Common myeloid progenitor, CD34-positive (primary cell): ENCODE measurements around the gene CNTFR.
A peak's percentile ranks its signal among the peaks of the same experiment; 100 is the strongest.

Source experiments
- CTCF ChIA-PET: fragments of 350-600 bp; sonication (Branson Sonifier 250); formaldehyde crosslinking; loops from one replicate; lab custom pipeline; 2021; ENCODE audit warnings: antibody characterized with exemption; lab: Charles Lee
- POLR2A ChIA-PET: fragments of 350-600 bp; sonication (Branson Sonifier 250); formaldehyde crosslinking; loops from one replicate; lab custom pipeline; 2021; ENCODE audit warnings: antibody characterized with exemption; lab: Charles Lee
- DNase-seq, 3 donors: peaks; one replicate each; pipeline versions ENCODE4 v3.0.0 to v3.0.0-alpha.2; 2013
- H3K27ac ChIP-seq, 2 experiments: 1 replicate in 1 of 2; 2 replicates in 1 of 2; pipeline ENCODE4 v1.7.0; 2013; ENCODE audit warnings: inconsistent platforms in 2 of 2, low read length in 2 of 2, mild to moderate bottlenecking in 2 of 2, low read depth in 1 of 2, moderate library complexity in 1 of 2; ENCODE audit not compliant: severe bottlenecking in 2 of 2, insufficient read depth in 1 of 2, poor library complexity in 1 of 2
- H3K27me3 ChIP-seq, 5 experiments: replicated peaks in 2 of 5; 1 replicate in 3 of 5; 2 replicates in 2 of 5; pipeline versions ENCODE4 v1.6.1 to v1.7.0; 2013; ENCODE audit warnings: low read length in 4 of 5, mild to moderate bottlenecking in 2 of 5, moderate library complexity in 2 of 5, inconsistent platforms in 1 of 5; ENCODE audit not compliant: insufficient read depth in 5 of 5, control insufficient read depth in 4 of 5
- H3K36me3 ChIP-seq, 4 experiments: 1 replicate in 2 of 4; 2 replicates in 2 of 4; pipeline versions ENCODE4 v1.6.1 to v1.7.0; 2013; ENCODE audit warnings: low read length in 3 of 4, control low read depth in 1 of 4, mild to moderate bottlenecking in 1 of 4; ENCODE audit not compliant: control insufficient read depth in 4 of 4, insufficient read depth in 4 of 4
- H3K4me1 ChIP-seq, 4 experiments: 1 replicate in 3 of 4; 2 replicates in 1 of 4; pipeline versions ENCODE4 v1.6.1 to v1.7.1; 2013; ENCODE audit warnings: low read length in 3 of 4, mild to moderate bottlenecking in 3 of 4, control low read depth in 1 of 4, inconsistent platforms in 1 of 4, moderate library complexity in 1 of 4; ENCODE audit not compliant: control insufficient read depth in 4 of 4, insufficient read depth in 4 of 4; ENCODE audit errors: control extremely low read depth in 1 of 4
- H3K4me3 ChIP-seq, 7 experiments: 1 replicate in 4 of 7; 2 replicates in 3 of 7; pipeline versions ENCODE4 v1.5.1 to v1.7.0; 2013; ENCODE audit warnings: mild to moderate bottlenecking in 7 of 7, low read length in 6 of 7, moderate library complexity in 6 of 7, inconsistent platforms in 2 of 7, low read depth in 2 of 7, control low read depth in 1 of 7; ENCODE audit not compliant: insufficient read depth in 4 of 7, control insufficient read depth in 1 of 7; ENCODE audit errors: extremely low read depth in 1 of 7
- H3K9me3 ChIP-seq, 5 experiments: 1 replicate in 4 of 5; 2 replicates in 1 of 5; pipeline versions ENCODE4 v1.6.1 to v1.7.1; 2013; ENCODE audit warnings: low read length in 4 of 5, mild to moderate bottlenecking in 2 of 5, inconsistent platforms in 1 of 5, low read depth in 1 of 5, moderate library complexity in 1 of 5; ENCODE audit not compliant: control insufficient read depth in 4 of 5, insufficient read depth in 2 of 5; ENCODE audit errors: control extremely low read depth in 1 of 5
- WGBS: methylation state at CpG from one replicate; pipeline ENCODE4 v1.1.5; 2013; ENCODE audit not compliant: insufficient coverage; 5-methylcytosine and 5-hydroxymethylcytosine counted together

Gene CNTFR

DNA sequence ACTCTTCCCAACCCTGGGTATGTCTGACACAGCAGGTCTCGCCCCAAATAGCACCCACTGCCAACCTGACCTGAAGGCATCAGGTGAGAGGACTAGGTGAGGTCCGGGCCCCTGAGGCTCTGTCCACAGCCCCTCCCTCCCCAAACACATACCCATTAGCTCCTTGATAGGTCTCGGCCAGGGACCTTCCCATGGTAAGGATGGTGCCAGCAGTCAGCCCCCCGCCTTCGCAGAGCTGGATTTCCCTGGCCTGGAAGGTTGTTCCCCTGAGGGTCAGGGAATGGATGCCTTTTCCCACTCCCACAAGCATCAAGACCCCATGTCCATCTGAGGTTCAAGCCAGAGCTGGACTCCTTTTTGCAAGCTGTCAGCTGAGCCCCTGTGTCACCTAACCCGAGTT, 69.4 kb downstream of the CNTFR start:
- CTCF ChIA-PET = interaction anchor here (0.8 to 3.1 kb wide), 5 partner anchors 18 to 90 kb away, joined by 3 to 15 read pairs (median 5); no protein-coding TSS in a partner anchor
- Histone ChIP-seq H3K27ac (no peak overlapping the region), H3K36me3 (no peaks in the 10 kb centered on the region), H3K9me3 (no peaks in the 10 kb centered on the region), H3K4me1 (peaks cover 0 to 27% (median 15%) of the 10 kb centered on the region in 4 experiments), H3K4me3 (no peak overlapping the region), H3K27me3 (peaks cover 0 to 18% (median 11%) of the 10 kb centered on the region in 5 experiments)
- POLR2A ChIA-PET = no interaction called here
- 100% methylated on average over 5 of the region's 6 CpGs for WGBS
- DNase-seq = no peak

DNA sequence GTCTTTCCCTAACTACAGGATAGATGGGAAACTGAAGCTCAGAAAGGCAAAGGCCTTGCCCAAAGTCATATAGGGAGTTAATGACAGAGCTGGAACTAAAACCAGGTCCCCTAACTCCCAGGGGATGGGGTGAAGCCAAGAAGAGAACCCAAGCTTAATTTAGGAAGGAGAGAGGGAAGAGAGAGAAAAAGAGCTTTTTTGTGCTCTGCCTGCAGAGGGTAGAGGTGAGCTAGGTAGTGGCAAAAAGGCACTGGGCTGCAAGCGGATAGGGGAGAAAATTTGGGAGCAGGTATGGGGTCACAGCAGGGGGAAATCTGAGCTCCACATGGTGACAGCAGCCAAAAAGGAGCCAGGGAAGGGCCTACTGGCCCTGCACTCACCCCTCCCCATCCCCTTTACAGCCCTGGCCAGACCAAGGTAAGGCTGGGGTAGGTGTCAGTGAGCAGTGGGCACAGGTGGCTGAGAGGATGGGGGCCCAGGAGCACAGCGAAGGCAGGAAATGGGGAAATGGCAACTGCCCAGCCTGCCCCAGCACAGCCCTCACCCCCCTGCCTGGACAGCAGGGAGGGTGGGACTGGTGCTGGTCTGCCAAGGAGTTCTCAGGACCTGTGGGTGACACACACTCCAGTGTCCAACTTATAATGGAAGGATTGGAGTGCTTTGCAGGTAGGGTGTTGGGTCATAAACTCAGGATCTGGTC, 70.1 kb downstream of the CNTFR start:
- Histone ChIP-seq H3K4me1 (peaks cover 0 to 27% (median 15%) of the 10 kb centered on the region in 4 experiments), H3K9me3 (no peaks in the 10 kb centered on the region), H3K4me3 (no peak overlapping the region), H3K27me3 (peaks cover 0 to 13% (median 5%) of the 10 kb centered on the region in 5 experiments), H3K27ac (no peak overlapping the region), H3K36me3 (no peaks in the 10 kb centered on the region)
- no peak for DNase-seq
- ChIA-PET CTCF (interaction anchor here (0.7 to 3.1 kb wide), 9 partner anchors 17 to 89 kb away, joined by 3 to 15 read pairs (median 3); no protein-coding TSS in a partner anchor), POLR2A (interaction anchor here (0.6 kb wide), 1 partner anchor 478 kb away, joined by 3 read pairs; no protein-coding TSS in a partner anchor)
- no CpG with 5 or more reads among the region's 2 CpGs for WGBS

GRCh38 chr9:34518896-34519295, 70.6 kb downstream of the CNTFR start:
- no peak for DNase-seq
- Histone ChIP-seq H3K4me1 (peaks cover 0 to 27% (median 15%) of the 10 kb centered on the region in 4 experiments), H3K9me3 (no peaks in the 10 kb centered on the region), H3K36me3 (no peaks in the 10 kb centered on the region), H3K4me3 (no peak overlapping the region), H3K27me3 (peaks cover 0 to 12% (median 5%) of the 10 kb centered on the region in 5 experiments), H3K27ac (no peak overlapping the region)
- POLR2A ChIA-PET = no interaction called here
- CTCF ChIA-PET = interaction anchor here (0.7 to 3.1 kb wide), 9 partner anchors 17 to 88 kb away, joined by 3 to 15 read pairs (median 3); no protein-coding TSS in a partner anchor
- WGBS = 95% methylated on average over 2 of the region's 2 CpGs

DNA sequence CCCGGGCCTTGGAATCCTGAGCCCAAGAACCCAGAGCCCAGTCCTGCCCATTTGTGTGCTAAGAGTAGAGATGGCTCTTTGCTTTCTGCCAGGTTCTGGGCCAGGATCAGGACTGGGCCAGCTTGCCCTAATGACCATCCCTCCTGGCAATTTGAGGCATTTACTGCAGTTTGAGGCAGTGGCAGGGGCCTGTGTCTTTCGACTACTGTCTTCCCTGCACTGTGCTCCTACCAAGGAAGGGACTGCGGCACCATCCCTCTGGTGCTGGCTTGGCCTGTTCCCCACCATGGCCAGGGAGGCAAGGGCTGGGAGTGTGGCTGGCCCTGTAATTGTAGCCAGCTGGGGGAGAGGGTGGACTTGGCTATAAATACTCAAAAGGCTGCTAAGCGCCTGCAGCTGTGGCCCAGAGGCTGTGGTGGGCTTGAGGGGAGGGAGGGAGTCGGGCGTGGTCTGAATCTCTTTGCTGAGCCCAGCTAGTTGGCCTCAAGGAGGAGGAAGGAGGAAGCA, 71.4 kb downstream of the CNTFR start:
- 98% methylated on average over 4 of the region's 6 CpGs for WGBS
- ChIA-PET CTCF (interaction anchor here (0.9 to 3.1 kb wide), 6 partner anchors 17 to 114 kb away, joined by 3 to 15 read pairs (median 4); no protein-coding TSS in a partner anchor), POLR2A (no interaction called here)
- Histone ChIP-seq H3K36me3 (no peaks in the 10 kb centered on the region), H3K27me3 (peaks cover 0 to 8% (median 5%) of the 10 kb centered on the region in 5 experiments), H3K4me1 (peaks cover 0 to 22% (median 9%) of the 10 kb centered on the region in 4 experiments), H3K4me3 (no peak overlapping the region), H3K9me3 (no peaks in the 10 kb centered on the region), H3K27ac (no peak overlapping the region)
- peak in 2 of 3 donors; percentile 22 to 46 for DNase-seq

DNA sequence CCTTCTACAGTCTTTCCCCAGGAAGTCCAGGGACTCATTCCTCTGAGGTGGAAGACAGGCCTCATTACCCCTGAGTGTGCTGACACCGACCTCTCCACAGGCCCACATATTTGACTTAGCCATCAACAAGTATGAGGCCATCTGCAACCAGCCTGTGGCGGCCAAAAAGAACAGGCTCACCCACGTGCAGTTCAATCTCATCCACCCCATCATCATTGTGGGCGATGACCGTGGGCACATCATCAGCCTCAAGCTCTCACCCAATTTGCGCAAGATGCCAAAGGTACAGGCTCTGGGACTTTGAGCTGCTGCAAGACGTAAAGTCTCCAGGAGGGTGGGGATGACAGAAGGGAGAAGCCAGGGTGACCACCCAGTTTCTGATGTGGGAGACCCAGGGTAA, 72.3 kb downstream of the CNTFR start:
- H3K27me3 ChIP-seq = peaks cover 0 to 5% (median 3%) of the 10 kb centered on the region in 5 experiments
- no peak overlapping the region for H3K27ac ChIP-seq
- H3K9me3 ChIP-seq = no peaks in the 10 kb centered on the region
- WGBS = 98% methylated on average over 6 of the region's 7 CpGs
- no peak for DNase-seq
- POLR2A ChIA-PET = no interaction called here
- no peaks in the 10 kb centered on the region for H3K36me3 ChIP-seq
- H3K4me1 ChIP-seq = peaks cover 0 to 14% (median 4%) of the 10 kb centered on the region in 4 experiments
- CTCF ChIA-PET = interaction anchor here (1.0 to 2.8 kb wide), 4 partner anchors 16 to 113 kb away, joined by 3 to 9 read pairs (median 6); no protein-coding TSS in a partner anchor
- H3K4me3 ChIP-seq = no peak overlapping the region

DNA sequence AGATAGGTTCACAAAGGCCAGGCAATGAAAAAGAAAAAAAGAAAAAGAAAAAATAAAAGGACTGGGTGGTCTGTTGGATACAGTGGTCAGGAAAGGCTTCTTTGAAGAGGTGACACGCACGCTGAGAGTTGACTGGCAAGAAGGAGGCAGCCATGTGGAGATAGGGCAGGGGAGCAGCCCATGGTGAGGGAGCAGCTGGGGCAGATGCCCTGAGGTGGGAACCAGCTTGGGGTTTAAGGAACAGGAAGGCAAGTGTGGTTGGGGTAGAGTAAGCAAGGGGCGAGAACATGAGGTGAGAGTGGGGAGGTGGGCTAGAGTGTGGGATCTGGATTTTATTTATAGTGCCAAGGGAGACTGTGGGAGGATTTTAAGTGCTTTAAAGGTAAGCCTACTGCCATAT, 73.6 kb downstream of the CNTFR start:
- peaks cover 0 to 8% (median 0%) of the 10 kb centered on the region in 5 experiments for H3K27me3 ChIP-seq
- CTCF ChIA-PET = interaction anchor here (1.9 to 2.8 kb wide), 2 partner anchors 15 to 19 kb away, joined by 5 to 9 read pairs; no protein-coding TSS in a partner anchor
- no peak overlapping the region for H3K4me3 ChIP-seq
- H3K36me3 ChIP-seq = no peaks in the 10 kb centered on the region
- H3K9me3 ChIP-seq = no peaks in the 10 kb centered on the region
- 100% methylated on average over 3 of the region's 3 CpGs for WGBS
- POLR2A ChIA-PET = no interaction called here
- no peak for DNase-seq
- peaks cover 0 to 14% (median 3%) of the 10 kb centered on the region in 4 experiments for H3K4me1 ChIP-seq
- H3K27ac ChIP-seq = no peak overlapping the region
